NCI-H2227 (cell line): Measurements from ENCODE around the gene PLAAT3.
"Not testable (repeated sequence)": the region's sequence is repeated elsewhere in the genome, so short reads cannot be mapped to it uniquely, and the experiment has no call there.

Experiments used
- DNase-seq: peaks from one replicate; lab custom pipeline; 2025; ENCODE audit not compliant: unreplicated experiment; lab: John Stamatoyannopoulos, UW

The PLAAT3 gene

DNA sequence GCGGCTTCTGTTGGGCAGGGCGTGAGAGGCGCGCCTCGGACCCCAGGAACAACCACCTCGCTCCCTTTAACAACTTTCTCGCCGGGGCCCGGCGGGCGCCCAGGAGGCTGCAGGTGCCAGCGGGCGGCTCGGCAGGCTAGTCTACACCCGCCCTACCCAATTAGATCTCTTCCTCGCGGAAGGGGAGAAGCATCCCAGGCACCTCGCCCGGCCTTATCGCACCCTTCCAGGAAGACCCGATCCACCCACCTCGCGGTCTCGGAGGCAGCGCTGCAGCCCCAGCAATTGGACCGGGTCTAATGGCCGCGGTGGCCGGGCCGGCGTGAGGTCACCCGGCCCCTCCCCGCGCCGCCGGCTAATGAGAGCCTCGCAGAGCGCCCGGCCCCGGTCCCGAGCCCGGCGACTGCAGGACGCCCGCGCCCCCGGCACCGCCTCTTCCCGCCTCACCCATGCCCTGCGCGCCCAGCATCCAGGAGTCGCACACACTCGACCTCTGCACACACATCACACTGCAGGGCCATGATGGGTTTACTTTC is at the start of gene PLAAT3:
Gene PLAAT3 (minus strand): TSS at position 298 of the 536 bp plus-strand sequence. CDS start 419 bp downstream, outside the sequence.
- peak; percentile 51 for DNase-seq

- DNase-seq = no peak
These were observed 49.6 kb upstream of the PLAAT3 start for GRCh38 chr11:63663809-63664208.

- DNase-seq = no peak
These were observed 46.7 kb upstream of the PLAAT3 start for GRCh38 chr11:63660972-63661371.

DNA sequence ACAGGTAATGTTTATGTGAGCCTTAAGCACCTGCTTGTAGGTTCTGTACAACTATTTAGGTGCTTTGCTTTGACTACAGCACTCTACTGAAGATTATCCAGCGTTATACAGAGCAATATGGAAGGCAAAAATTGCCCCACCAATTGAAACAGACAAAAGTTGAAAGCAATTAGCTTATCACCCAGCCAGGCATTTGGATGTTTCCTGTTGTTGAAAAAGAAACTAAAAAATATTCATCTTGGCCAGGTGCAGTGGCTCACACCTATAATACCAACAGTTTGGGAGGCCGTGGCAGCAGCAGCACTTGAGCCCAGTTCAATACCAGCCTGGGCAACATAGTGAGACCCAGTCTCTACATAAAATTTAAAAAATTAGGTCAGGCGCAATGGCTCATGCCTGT is 38.4 kb upstream of the PLAAT3 start:
- no peak for DNase-seq

DNA sequence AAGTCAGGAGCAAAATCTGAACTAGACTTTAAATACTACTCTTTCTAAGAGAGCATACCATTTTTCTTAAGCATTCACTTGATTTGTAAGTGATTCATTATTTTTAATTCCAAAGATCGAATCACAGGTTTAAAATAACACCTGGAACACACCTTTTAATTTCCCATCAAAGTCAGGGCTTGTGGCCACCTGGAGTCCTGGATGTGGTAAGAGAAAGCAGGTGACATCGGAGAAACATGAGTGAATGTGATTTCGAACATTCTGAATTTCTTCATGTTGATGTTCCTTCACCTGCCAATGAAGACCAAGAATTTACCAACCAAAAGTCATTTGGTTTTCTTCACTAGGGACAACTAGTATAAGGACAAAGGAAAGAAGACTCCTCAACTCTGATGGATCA is 29.0 kb upstream of the PLAAT3 start:
- DNase-seq = no peak

DNA sequence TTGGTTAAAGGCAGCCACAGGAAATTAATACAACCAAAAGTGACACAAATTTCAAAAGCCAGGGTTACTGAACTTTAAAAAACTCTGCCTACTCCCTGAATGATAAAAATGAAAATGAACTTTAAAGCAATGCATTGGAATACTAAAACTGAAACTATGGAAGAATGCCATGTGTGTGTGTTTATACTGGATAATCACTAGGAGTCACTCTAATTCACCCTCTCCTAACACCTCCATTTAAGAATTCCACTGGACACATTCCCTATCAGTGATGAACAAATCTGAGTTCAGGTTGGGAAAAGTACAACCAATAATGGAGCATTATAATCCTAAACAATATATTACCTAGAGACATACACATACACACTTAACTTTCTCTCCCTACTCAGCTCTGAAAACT is 27.5 kb upstream of the PLAAT3 start:
- no peak for DNase-seq

DNA sequence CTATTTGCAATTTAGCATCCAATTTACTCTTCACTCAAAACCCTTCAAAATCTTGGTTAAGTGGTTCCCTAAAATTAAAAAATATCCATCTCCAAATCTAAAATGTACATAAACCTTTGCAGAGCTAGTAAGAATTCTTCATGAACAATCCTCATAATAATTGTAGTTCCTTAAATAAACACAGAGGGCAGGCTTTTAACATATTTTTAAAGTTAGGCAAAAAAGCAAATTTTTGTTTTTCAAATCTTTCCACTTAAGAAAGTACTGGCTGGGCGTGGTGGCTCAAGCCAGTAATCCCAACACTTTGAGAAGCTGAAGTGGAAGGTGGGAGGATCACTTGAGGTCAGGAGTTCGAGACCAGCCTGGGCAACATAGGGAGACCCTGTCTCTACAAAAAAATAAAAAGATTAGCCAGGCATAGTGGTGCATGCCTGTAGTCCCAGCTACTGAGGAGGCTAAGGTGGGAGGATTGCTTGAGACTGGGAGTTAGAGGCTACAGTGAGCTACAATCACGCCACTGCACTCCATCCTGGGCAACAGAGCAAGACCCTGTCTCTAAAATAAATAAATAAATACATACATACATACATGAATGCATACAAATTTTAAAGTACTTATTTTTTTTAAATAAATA is 25.1 kb upstream of the PLAAT3 start:
- DNase-seq = no peak

DNA sequence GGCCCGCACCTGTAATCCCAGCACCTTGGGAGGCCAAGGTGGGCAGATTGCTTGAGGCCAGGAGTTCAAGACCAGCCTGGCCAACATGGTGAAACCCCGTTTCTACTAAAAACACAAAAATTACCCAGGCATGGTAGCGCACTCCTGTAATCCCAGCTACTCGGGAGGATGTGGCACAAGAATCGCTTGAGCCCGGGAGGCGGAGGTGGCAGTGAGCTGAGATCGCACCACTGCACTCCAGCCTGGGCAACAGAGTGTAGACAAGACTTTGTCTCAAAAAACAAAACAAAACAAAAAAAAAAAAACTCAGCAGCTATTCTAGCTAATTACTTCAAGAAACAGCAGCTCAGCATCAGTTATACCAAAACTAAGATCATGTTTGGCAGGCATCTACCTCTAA is 24.2 kb upstream of the PLAAT3 start:
- not testable (repeated sequence) for DNase-seq

- DNase-seq = peak; percentile 72
These were observed 21.7 kb upstream of the PLAAT3 start for GRCh38 chr11:63635762-63636465.

- DNase-seq = no peak
These were observed 15.2 kb upstream of the PLAAT3 start for GRCh38 chr11:63629426-63629825.

- DNase-seq = no peak
These were observed 9.4 kb upstream of the PLAAT3 start for GRCh38 chr11:63623513-63624140.

DNA sequence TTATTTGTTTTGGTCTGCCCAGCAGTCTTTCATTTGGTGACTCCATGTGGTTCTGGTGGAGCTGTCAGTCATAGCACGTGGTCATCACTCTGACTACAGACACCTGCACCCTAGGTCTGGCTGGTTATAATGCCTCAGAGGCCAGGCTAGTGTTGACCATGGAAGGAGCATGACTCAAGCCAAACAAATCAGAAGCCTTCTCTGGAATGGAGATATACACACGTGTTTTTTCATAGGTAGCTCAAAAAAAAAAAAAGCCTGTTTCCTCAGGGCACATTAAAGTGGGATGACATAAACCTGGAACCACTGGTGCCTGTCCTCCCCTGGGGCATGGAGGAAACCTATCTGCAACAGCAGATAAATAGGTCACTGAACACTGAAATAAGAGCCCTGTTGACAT is 8.1 kb upstream of the PLAAT3 start:
- no peak for DNase-seq

DNA sequence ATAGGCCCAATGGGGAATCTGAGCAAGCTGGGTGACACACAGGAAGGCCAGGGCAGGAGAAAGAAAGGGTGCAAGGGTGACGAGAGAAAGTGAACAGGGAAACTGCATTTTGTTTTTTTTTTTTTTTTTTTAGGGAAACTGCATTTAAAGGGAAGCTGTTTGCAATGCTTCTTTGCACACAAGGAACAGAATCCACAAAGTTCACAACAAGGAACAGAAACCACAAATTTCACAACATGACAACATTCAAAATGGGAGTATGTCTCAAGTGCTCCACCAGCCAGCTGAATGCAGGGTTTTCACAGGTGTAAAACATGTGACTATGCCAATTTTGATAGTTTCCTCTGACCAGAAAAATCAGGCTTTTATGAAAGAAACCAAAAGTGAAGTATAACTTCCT is 6.8 kb upstream of the PLAAT3 start:
- no peak for DNase-seq

DNA sequence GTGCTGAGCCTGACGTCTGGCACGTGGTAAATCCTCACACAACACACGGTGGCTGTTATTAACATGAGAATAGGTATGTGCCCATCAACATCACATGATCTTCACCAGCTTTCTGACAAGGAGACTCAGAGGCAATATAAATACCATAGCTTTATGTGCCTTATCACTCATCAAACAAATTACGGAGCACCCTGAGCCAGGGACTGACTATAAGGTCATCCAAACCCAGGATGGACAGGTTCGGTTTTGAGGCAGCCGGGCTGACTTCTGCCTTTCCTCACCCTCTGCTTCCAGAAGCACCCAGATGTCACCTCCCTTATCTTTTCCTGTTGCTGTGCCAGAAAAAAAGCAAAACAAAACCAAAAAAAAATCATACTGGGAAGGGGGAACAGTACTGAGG is 5.7 kb upstream of the PLAAT3 start:
- DNase-seq = no peak

GRCh38 chr11:63617686-63618085 is 3.5 kb upstream of the PLAAT3 start:
- DNase-seq = not testable (repeated sequence)

DNA sequence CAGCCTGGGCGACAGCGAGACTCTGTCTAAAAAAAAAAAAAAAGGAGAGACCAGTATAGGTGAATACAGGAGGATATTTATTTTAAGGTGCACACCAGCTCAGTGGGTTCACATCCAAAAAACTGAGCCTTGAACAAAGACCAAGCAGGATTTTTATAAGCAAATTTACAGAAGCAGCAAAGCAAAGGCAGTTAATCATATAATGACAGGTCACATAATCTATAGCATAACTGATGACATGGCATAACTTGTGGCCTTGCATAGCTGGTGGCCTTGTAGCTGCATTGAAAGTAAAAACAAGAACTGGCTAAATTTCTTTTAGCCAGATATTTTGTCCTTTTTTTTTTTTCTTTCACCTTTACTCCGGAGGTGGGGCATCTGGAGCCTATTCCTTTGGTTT is 2.7 kb upstream of the PLAAT3 start:
- no peak for DNase-seq

GRCh38 chr11:63613517-63614135 is 607 bp downstream of the PLAAT3 start:
- DNase-seq = peak; percentile 44

DNA sequence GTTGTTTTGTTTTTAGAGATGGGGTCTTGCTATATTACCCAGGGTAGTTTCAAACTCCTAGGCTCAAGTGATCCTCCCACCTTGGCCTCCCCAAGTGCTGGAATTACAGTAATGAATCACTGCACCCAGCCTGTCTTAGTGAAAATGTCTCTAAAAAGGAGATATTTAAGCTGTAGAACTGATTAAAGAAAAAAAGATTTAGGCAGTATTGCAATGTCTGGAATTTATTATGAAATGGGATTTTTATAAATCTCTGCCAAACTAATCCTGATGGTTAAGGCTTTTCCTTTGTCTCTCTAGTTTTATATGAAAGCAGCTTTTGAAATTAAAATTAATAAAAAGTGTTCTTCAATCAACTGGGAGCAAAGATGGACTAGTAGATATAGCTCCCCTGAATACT is 2.1 kb downstream of the PLAAT3 start:
- no peak for DNase-seq

- DNase-seq = no peak
These were observed 2.9 kb downstream of the PLAAT3 start for GRCh38 chr11:63611395-63611747.

GRCh38 chr11:63610604-63611394 is 3.4 kb downstream of the PLAAT3 start:
- DNase-seq = peak; percentile 78
